Amygdala (tissue), 56 donors: ENCODE measurements around the gene SRCAP.

Source experiments
- DNase-seq, 56 donors: peaks; one replicate each; lab custom pipeline; 2025; lab: John Stamatoyannopoulos, UW

The SRCAP gene

GRCh38 chr16:30786115-30786935 lies 87.4 kb downstream of the SRCAP start:
- peak in 7 of 56 donors; percentile 26 to 48 (median 47) for DNase-seq

- DNase-seq: peak in 55 of 56 donors; percentile 20 to 82 (median 59)
These were observed 88.1 kb downstream of the SRCAP start, which contains the start of gene ZNF629 for GRCh38 chr16:30786936-30787612. ZNF629 (minus strand) TSS chr16:30787205; CDS start chr16:30784482, 2,723 bp downstream.

- peak in 4 of 56 donors; percentile 44 to 50 (median 45) for DNase-seq
These were observed 88.8 kb downstream of the SRCAP start for GRCh38 chr16:30787613-30788378.
